Testis (tissue), 3 donors: Measurements from ENCODE around the gene FCER1G. TPM values are rescaled to one million over a fixed set of nuclear protein-coding genes. Genes with fewer than 3 reads are reported as not detected.
"Not testable (repeated sequence)": the region's sequence is repeated elsewhere in the genome, so short reads cannot be mapped to it uniquely, and the experiment has no call there.

ENCODE experiments used
- DNase-seq: peaks from one replicate; pipeline ENCODE4 v3.0.0-alpha.2; 2019
- H3K27ac ChIP-seq, 2 donors: fragments of 200-600 bp; sonication (generic); one replicate each; pipeline ENCODE4 v1.5.1; 2019
- H3K27me3 ChIP-seq: fragments of 200-600 bp; sonication (generic); one replicate; pipeline ENCODE4 v1.5.1; 2019
- H3K36me3 ChIP-seq: fragments of 200-600 bp; sonication (generic); one replicate; pipeline ENCODE4 v1.5.1; 2017; ENCODE audit warnings: low read depth; ENCODE audit errors: missing control alignments
- H3K4me1 ChIP-seq: fragments of 200-600 bp; sonication (generic); one replicate; pipeline ENCODE4 v1.5.1; 2019
- H3K4me3 ChIP-seq, 2 donors: fragments of 200-600 bp; sonication (generic); one replicate each; pipeline ENCODE4 v1.5.1; 2017 to 2019
- H3K9me3 ChIP-seq: fragments of 200-600 bp; sonication (generic); one replicate; pipeline ENCODE4 v1.5.1; 2017
- CTCF ChIP-seq, 3 experiments: fragments of 450-650 bp in 2 of 3; fragments of 200-600 bp in 1 of 3; sonication (generic) in 1 of 3; IDR thresholded peaks; one replicate each; pipeline ENCODE4 v1.5.1; 2016 to 2019; ENCODE audit warnings: antibody characterized with exemption in 3 of 3, mild to moderate bottlenecking in 2 of 3, moderate library complexity in 1 of 3
- POLR2A ChIP-seq: fragments of 450-650 bp; IDR thresholded peaks from one replicate; pipeline ENCODE4 v1.6.1; 2017; ENCODE audit warnings: antibody characterized with exemption, mild to moderate bottlenecking, moderate library complexity
- WGBS, 2 donors: methylation state at CpG; one replicate each; pipeline ENCODE4 v1.1.5; 2018; 5-methylcytosine and 5-hydroxymethylcytosine counted together
- intact Hi-C: fragments of 100-400 bp; cut with DNase I; formaldehyde crosslinking; loops from one replicate; pipeline ENCODE4 v1.15.1; 2023; ENCODE audit warnings: low total_unique reads
- polyA plus RNA-seq: library from polyadenylated mRNA; stranded (reverse); fragments of 350-450 nt; fragmentation: Illumina TruSeq; extraction: RNeasy Lipid Tissue Mini Kit (QIAGEN cat#74804); gene quantifications from one replicate; pipeline ENCODE4 v1.2.3, GENCODE V29; 2014; ENCODE audit warnings: low read depth, low replicate concordance; ENCODE audit not compliant: insufficient read depth
- total RNA-seq, 2 donors: library from RNA; depleted of rRNA; stranded (reverse); fragments of >200 nt; gene quantifications; one replicate each; pipeline ENCODE4 v1.2.3, GENCODE V29; 2016

FCER1G gene
- total and polyA plus RNA-seq, 3 donors from 2014 or later: 2.1 to 60.9 (median 13.3) TPM

- no peak overlapping the region for H3K27ac ChIP-seq
- H3K27me3 ChIP-seq: no peaks in the 10 kb centered on the region
- intact Hi-C loops: loop anchor here (10.0 kb wide), 1 partner anchor 166 kb away; no protein-coding TSS in a partner anchor
- H3K4me1 ChIP-seq: no peaks in the 10 kb centered on the region
- DNase-seq: no peak
- no peak overlapping the region for H3K4me3 ChIP-seq
- H3K9me3 ChIP-seq: no peaks in the 10 kb centered on the region
- no peaks in the 10 kb centered on the region for H3K36me3 ChIP-seq
- WGBS, 2 donors: 88 to 91% methylated on average over 5 of the region's 5 CpGs
- no peak for TF ChIP-seq CTCF (IDR thresholded peaks at IDR 0.05)
- TF ChIP-seq POLR2A: no peak
These were observed 4.2 kb downstream of the FCER1G start for GRCh38 chr1:161219078-161219892.

GRCh38 chr1:161220002-161220401, 4.9 kb downstream of the FCER1G start:
- Histone ChIP-seq H3K9me3 (no peaks in the 10 kb centered on the region), H3K27me3 (no peaks in the 10 kb centered on the region), H3K4me3 (no peak overlapping the region), H3K27ac (no peak overlapping the region), H3K36me3 (no peaks in the 10 kb centered on the region), H3K4me1 (no peaks in the 10 kb centered on the region)
- TF ChIP-seq CTCF (IDR thresholded peaks at IDR 0.05): no peak
- TF ChIP-seq POLR2A: no peak
- no peak for DNase-seq
- intact Hi-C loops: no loop called here
- WGBS, 2 donors: 84 to 91% methylated on average over 5 of the region's 5 CpGs

GRCh38 chr1:161222175-161223019, 7.3 kb downstream of the FCER1G start:
- Histone ChIP-seq H3K9me3 (no peaks in the 10 kb centered on the region), H3K4me3 (no peak overlapping the region), H3K27me3 (no peaks in the 10 kb centered on the region), H3K4me1 (peaks cover 13% of the 10 kb centered on the region), H3K27ac (no peak overlapping the region), H3K36me3 (no peaks in the 10 kb centered on the region)
- no peak for DNase-seq
- intact Hi-C loops: no loop called here
- TF ChIP-seq POLR2A (no peak), CTCF (IDR thresholded peaks at IDR 0.05) (no peak)
- WGBS, 2 donors: 75 to 84% methylated on average over 6 of the region's 6 CpGs

GRCh38 chr1:161223805-161224694, 9.0 kb downstream of the FCER1G start:
- Histone ChIP-seq H3K36me3 (no peaks in the 10 kb centered on the region), H3K4me1 (peaks cover 15% of the 10 kb centered on the region), H3K9me3 (no peaks in the 10 kb centered on the region), H3K4me3 (no peak overlapping the region), H3K27me3 (no peaks in the 10 kb centered on the region), H3K27ac (no peak overlapping the region)
- TF ChIP-seq CTCF (IDR thresholded peaks at IDR 0.05) (no peak), POLR2A (no peak)
- DNase-seq: no peak
- WGBS, 2 donors: 88 to 96% methylated on average over 7 of the region's 7 CpGs
- intact Hi-C loops: no loop called here

GRCh38 chr1:161224695-161225087, 9.6 kb downstream of the FCER1G start:
- H3K4me1 ChIP-seq: peaks cover 15% of the 10 kb centered on the region
- WGBS, 2 donors: 84 to 86% methylated on average over 13 of the region's 13 CpGs
- H3K36me3 ChIP-seq, H3K4me3 ChIP-seq, H3K27ac ChIP-seq, H3K9me3 ChIP-seq, DNase-seq, intact Hi-C loops, H3K27me3 ChIP-seq: not testable (repeated sequence)
